Loucy (cell line): Measurements from ENCODE around the gene PFN3.

Experiments
- EZH2phosphoT487 ChIP-seq: fragments of 200-600 bp; IDR thresholded peaks from 2 replicates; pipeline ENCODE4 v1.6.1; 2018; ENCODE audit warnings: antibody characterized with exemption, mild to moderate bottlenecking, moderate library complexity, borderline replicate concordance
- TF ChIP-seq, protein P1 (sequence below): fragments of 200-600 bp; sonication (generic); conservative IDR thresholded peaks from 2 replicates; pipeline ENCODE4 v1.5.1; 2014; ENCODE audit warnings: mild to moderate bottlenecking, antibody characterized with exemption, low read length

GRCh38 chr5:177430972-177431316, 30.5 kb upstream of the PFN3 start:
- TF ChIP-seq, protein P1, sequence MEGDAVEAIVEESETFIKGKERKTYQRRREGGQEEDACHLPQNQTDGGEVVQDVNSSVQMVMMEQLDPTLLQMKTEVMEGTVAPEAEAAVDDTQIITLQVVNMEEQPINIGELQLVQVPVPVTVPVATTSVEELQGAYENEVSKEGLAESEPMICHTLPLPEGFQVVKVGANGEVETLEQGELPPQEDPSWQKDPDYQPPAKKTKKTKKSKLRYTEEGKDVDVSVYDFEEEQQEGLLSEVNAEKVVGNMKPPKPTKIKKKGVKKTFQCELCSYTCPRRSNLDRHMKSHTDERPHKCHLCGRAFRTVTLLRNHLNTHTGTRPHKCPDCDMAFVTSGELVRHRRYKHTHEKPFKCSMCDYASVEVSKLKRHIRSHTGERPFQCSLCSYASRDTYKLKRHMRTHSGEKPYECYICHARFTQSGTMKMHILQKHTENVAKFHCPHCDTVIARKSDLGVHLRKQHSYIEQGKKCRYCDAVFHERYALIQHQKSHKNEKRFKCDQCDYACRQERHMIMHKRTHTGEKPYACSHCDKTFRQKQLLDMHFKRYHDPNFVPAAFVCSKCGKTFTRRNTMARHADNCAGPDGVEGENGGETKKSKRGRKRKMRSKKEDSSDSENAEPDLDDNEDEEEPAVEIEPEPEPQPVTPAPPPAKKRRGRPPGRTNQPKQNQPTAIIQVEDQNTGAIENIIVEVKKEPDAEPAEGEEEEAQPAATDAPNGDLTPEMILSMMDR: no peak
- no peak for TF ChIP-seq EZH2phosphoT487
